NCI-H1092 (cell line): Measurements from ENCODE around the gene HAAO.

ENCODE experiments used
- DNase-seq: peaks from one replicate; lab custom pipeline; 2025; lab: John Stamatoyannopoulos, UW

The HAAO gene

GRCh38 chr2:42767899-42768705 is 24.3 kb downstream of the HAAO start:
- DNase-seq = no peak

- no peak for DNase-seq
Measured at GRCh38 chr2:42767080-42767898, 25.1 kb downstream of the HAAO start.

- DNase-seq = no peak
Measured at GRCh38 chr2:42765686-42766085, 26.7 kb downstream of the HAAO start.

- no peak for DNase-seq
Measured at GRCh38 chr2:42764901-42765300, 27.5 kb downstream of the HAAO start.

GRCh38 chr2:42764096-42764495 is 28.3 kb downstream of the HAAO start, which contains the start of gene OXER1:
TSS of gene OXER1 (minus strand) at chr2:42764135. CDS start at chr2:42764062, 73 bp downstream.
- no peak for DNase-seq

- DNase-seq = no peak
Measured at GRCh38 chr2:42762823-42763804, 29.3 kb downstream of the HAAO start.

- no peak for DNase-seq
Measured at GRCh38 chr2:42762155-42762554, 30.2 kb downstream of the HAAO start.

GRCh38 chr2:42761554-42761953 is 30.8 kb downstream of the HAAO start:
- DNase-seq = no peak

GRCh38 chr2:42758751-42759150 is 33.6 kb downstream of the HAAO start:
- DNase-seq = no peak

GRCh38 chr2:42757981-42758740 is 34.2 kb downstream of the HAAO start:
- no peak for DNase-seq

- DNase-seq = no peak
Measured at GRCh38 chr2:42756966-42757513, 35.3 kb downstream of the HAAO start.

- no peak for DNase-seq
Measured at GRCh38 chr2:42756150-42756775, 36.1 kb downstream of the HAAO start.

- DNase-seq = no peak
Measured at GRCh38 chr2:42755191-42755880, 37.0 kb downstream of the HAAO start.

- DNase-seq = no peak
Measured at GRCh38 chr2:42754776-42755140, 37.6 kb downstream of the HAAO start.

- DNase-seq = peak; percentile 25
Measured at GRCh38 chr2:42754021-42754775, 38.2 kb downstream of the HAAO start.

GRCh38 chr2:42752816-42753813 is 39.3 kb downstream of the HAAO start:
- no peak for DNase-seq

GRCh38 chr2:42752314-42752713 is 40.1 kb downstream of the HAAO start:
- no peak for DNase-seq

- no peak for DNase-seq
Measured at GRCh38 chr2:42748840-42749239, 43.5 kb downstream of the HAAO start.
